Motor neuron (in vitro differentiated cells): ENCODE data around the gene ZNF207. TPM values are rescaled to one million over a fixed set of nuclear protein-coding genes. Genes with fewer than 3 reads are reported as not detected.
"Not testable (repeated sequence)": the region's sequence is repeated elsewhere in the genome, so short reads cannot be mapped to it uniquely, and the experiment has no call there.

Source experiments
- ATAC-seq, 8 experiments: fragments of 200-7000 bp; cut with Tn5 transposase; replicated peaks in 6 of 8; 2 replicates each; pipeline ENCODE4 v1.8.0; 2021; ENCODE audit warnings: mild to moderate bottlenecking in 8 of 8, moderate library complexity in 8 of 8
- H3K27ac ChIP-seq, 2 donors: fragments of 250-450 bp; sonication (Bioruptor Pico); 2 replicates each; pipeline ENCODE4 v1.9.0; 2021; ENCODE audit warnings: antibody characterized with exemption in 2 of 2, mild to moderate bottlenecking in 2 of 2, moderate library complexity in 1 of 2
- H3K4me1 ChIP-seq, 2 donors: fragments of 250-450 bp; sonication (Bioruptor Pico); replicated peaks in 1 of 2; 2 replicates each; pipeline ENCODE4 v1.6.1; 2021; ENCODE audit warnings: antibody characterized with exemption in 2 of 2, mild to moderate bottlenecking in 2 of 2, moderate library complexity in 1 of 2
- H3K4me3 ChIP-seq, 5 donors: fragments of 250-450 bp; sonication (Bioruptor Pico); 2 replicates each; pipeline ENCODE4 v1.9.0; 2021; ENCODE audit warnings: antibody characterized with exemption in 5 of 5, mild to moderate bottlenecking in 5 of 5, moderate library complexity in 4 of 5
- WGBS, 10 experiments: fragments of 450-650 bp; shearing (Covaris generic); methylation state at CpG; one replicate each; pipeline ENCODE4 v1.0.0; 2022; 5-methylcytosine and 5-hydroxymethylcytosine counted together
- in situ Hi-C, 9 experiments: fragments of 400-800 bp; cut with MboI; loops; one replicate each; pipeline ENCODE4 v1.15.0; 2021; ENCODE audit warnings: low sequenced_read_pairs in 9 of 9, low pct_unique_long_range_greater_than_20kb in 2 of 9; ENCODE audit not compliant: unreplicated experiment in 9 of 9
- total RNA-seq, 8 experiments: library from RNA; unstranded; fragments of 300-600 nt; gene quantifications; 2 replicates each; pipeline versions ENCODE4 v1.2.3 to v1.2.4, GENCODE V29; 2022

The ZNF207 gene
- total RNA-seq, 8 experiments from 2014 or later: 83.6 to 304 (median 143) TPM

GRCh38 chr17:32319548-32319905 is 30.4 kb upstream of the ZNF207 start:
- 0 to 100% (median 67%) methylated on average over 1 to 2 of the region's 5 CpGs; no CpG with 5 or more reads in 4 of the 10 experiments for WGBS, 10 experiments
- ATAC-seq: peak; percentile 63 to 96 (median 73)
- H3K4me3 ChIP-seq: no peak overlapping the region
- in situ Hi-C loops: loop anchor here in 1 of 9 experiments (10.0 kb wide), 1 partner anchor 65 kb away; no protein-coding TSS in a partner anchor
- no peak overlapping the region for H3K27ac ChIP-seq
- H3K4me1 ChIP-seq: peaks cover 10 to 18% of the 10 kb centered on the region in 2 donors

- ATAC-seq, in situ Hi-C loops, H3K27ac ChIP-seq, H3K4me3 ChIP-seq: not testable (repeated sequence)
- WGBS, 10 experiments: 68 to 100% (median 100%) methylated on average over 1 to 3 of the region's 6 CpGs; no CpG with 5 or more reads in 5 of the 10 experiments
- peaks cover 11 to 18% of the 10 kb centered on the region in 2 donors for H3K4me1 ChIP-seq
Observed at GRCh38 chr17:32320080-32320479, 29.9 kb upstream of the ZNF207 start.

GRCh38 chr17:32320847-32321246 is 29.1 kb upstream of the ZNF207 start:
- ATAC-seq: no peak
- WGBS, 10 experiments: 50 to 100% (median 92%) methylated on average over 1 to 10 of the region's 15 CpGs; no CpG with 5 or more reads in 4 of the 10 experiments
- no peak overlapping the region for H3K27ac ChIP-seq
- H3K4me1 ChIP-seq: peaks cover 11 to 18% of the 10 kb centered on the region in 2 donors
- no peak overlapping the region for H3K4me3 ChIP-seq
- in situ Hi-C loops: no loop called here

GRCh38 chr17:32323046-32323445 is 26.9 kb upstream of the ZNF207 start:
- WGBS, 10 experiments: 100% methylated on average over 2 to 3 of the region's 10 CpGs; no CpG with 5 or more reads in 8 of the 10 experiments
- Histone ChIP-seq H3K4me1 (peaks cover 10 to 11% of the 10 kb centered on the region in 2 donors), H3K4me3 (no peak overlapping the region), H3K27ac (peak overlapping the region in 1 of 2 donors; percentile 2)
- in situ Hi-C loops: no loop called here
- peak in 4 of 8 experiments; percentile 3 to 29 (median 10) for ATAC-seq

- WGBS, 10 experiments: 2 to 80% (median 18%) methylated on average over 1 to 8 of the region's 11 CpGs; no CpG with 5 or more reads in 1 of the 10 experiments
- in situ Hi-C loops: no loop called here
- Histone ChIP-seq H3K4me3 (no peak overlapping the region), H3K27ac (peak overlapping the region in 1 of 2 donors; percentile 2), H3K4me1 (peaks cover 10 to 11% of the 10 kb centered on the region in 2 donors)
- ATAC-seq: peak; percentile 11 to 52 (median 26)
Observed at GRCh38 chr17:32323811-32324491, 26.0 kb upstream of the ZNF207 start.

- in situ Hi-C loops: loop anchor here in 1 of 9 experiments (25.0 kb wide), 1 partner anchor 91 kb away; no protein-coding TSS in a partner anchor
- WGBS, 10 experiments: 100% methylated on average over 1 of the region's 1 CpG; no CpG with 5 or more reads in 8 of the 10 experiments
Observed at GRCh38 chr17:32327911-32328310, 22.0 kb upstream of the ZNF207 start.

GRCh38 chr17:32330147-32330546 is 19.8 kb upstream of the ZNF207 start:
- WGBS, 10 experiments: 56 to 93% (median 78%) methylated on average over 2 to 3 of the region's 3 CpGs; no CpG with 5 or more reads in 1 of the 10 experiments
- in situ Hi-C loops: loop anchor here in 1 of 9 experiments (25.0 kb wide), 1 partner anchor 93 kb away; no protein-coding TSS in a partner anchor
- no peak overlapping the region for H3K27ac ChIP-seq
- H3K4me3 ChIP-seq: no peak overlapping the region
- H3K4me1 ChIP-seq: no peaks in the 10 kb centered on the region
- ATAC-seq: no peak

More at GRCh38 chr17:32327911-32328310, 22.0 kb upstream of the ZNF207 start:
- no peak for ATAC-seq
- no peak overlapping the region for H3K4me3 ChIP-seq
- peaks cover 10 to 11% of the 10 kb centered on the region in 2 donors for H3K4me1 ChIP-seq
- H3K27ac ChIP-seq: no peak overlapping the region

- WGBS, 10 experiments: 80 to 100% (median 93%) methylated on average over 1 to 3 of the region's 3 CpGs
- in situ Hi-C loops: loop anchor here in 1 of 9 experiments (25.0 kb wide), 1 partner anchor 94 kb away; no protein-coding TSS in a partner anchor
- no peak for ATAC-seq
Observed at GRCh38 chr17:32331243-32332040, 18.5 kb upstream of the ZNF207 start.

GRCh38 chr17:32333187-32333586 is 16.8 kb upstream of the ZNF207 start:
- in situ Hi-C loops: loop anchor here in 1 of 9 experiments (25.0 kb wide), 1 partner anchor 96 kb away; no protein-coding TSS in a partner anchor
- H3K4me1 ChIP-seq: no peaks in the 10 kb centered on the region
- H3K27ac ChIP-seq: no peak overlapping the region
- no peak overlapping the region for H3K4me3 ChIP-seq
- ATAC-seq: no peak
- 67 to 96% (median 86%) methylated on average over 2 of the region's 2 CpGs; no CpG with 5 or more reads in 2 of the 10 experiments for WGBS, 10 experiments

More at GRCh38 chr17:32331243-32332040, 18.5 kb upstream of the ZNF207 start:
- H3K4me1 ChIP-seq: no peaks in the 10 kb centered on the region
- no peak overlapping the region for H3K27ac ChIP-seq
- no peak overlapping the region for H3K4me3 ChIP-seq

GRCh38 chr17:32335046-32335445 is 14.9 kb upstream of the ZNF207 start:
- Histone ChIP-seq H3K4me1 (no peaks in the 10 kb centered on the region), H3K4me3 (no peak overlapping the region), H3K27ac (no peak overlapping the region)
- in situ Hi-C loops: loop anchor here in 1 of 9 experiments (25.0 kb wide), 1 partner anchor 98 kb away; no protein-coding TSS in a partner anchor
- no peak for ATAC-seq

- ATAC-seq: peak in 6 of 8 experiments; percentile 44 to 100 (median 82)
- no peak overlapping the region for H3K4me3 ChIP-seq
- 20 to 100% (median 82%) methylated on average over 1 to 3 of the region's 4 CpGs; no CpG with 5 or more reads in 4 of the 10 experiments for WGBS, 10 experiments
- no peak overlapping the region for H3K27ac ChIP-seq
- H3K4me1 ChIP-seq: no peaks in the 10 kb centered on the region
- in situ Hi-C loops: loop anchor here in 1 of 9 experiments (25.0 kb wide), 1 partner anchor 98 kb away; no protein-coding TSS in a partner anchor
Observed at GRCh38 chr17:32335687-32336086, 14.3 kb upstream of the ZNF207 start.

- in situ Hi-C loops: loop anchor here in 1 of 9 experiments (25.0 kb wide), 1 partner anchor 104 kb away; no protein-coding TSS in a partner anchor
- peak in 1 of 8 experiments; percentile 10 for ATAC-seq
- H3K27ac ChIP-seq: peak overlapping the region; percentile 71 to 86
- H3K4me1 ChIP-seq: peaks cover 7 to 13% of the 10 kb centered on the region in 2 donors
- WGBS, 10 experiments: 0 to 27% (median 12%) methylated on average over 1 to 5 of the region's 13 CpGs; no CpG with 5 or more reads in 4 of the 10 experiments
- H3K4me3 ChIP-seq: peak overlapping the region; percentile 49 to 85 (median 57)
Observed at GRCh38 chr17:32341141-32341856, 8.7 kb upstream of the ZNF207 start.
